ACC112 (cell line): ENCODE results near the gene ZNF3.

Experiments used
- H2AFZ ChIP-seq: fragments of 200-600 bp; sonication (generic); one replicate; pipeline ENCODE4 v1.6.0; 2017; ENCODE audit warnings: antibody characterized with exemption, low read length; ENCODE audit not compliant: unreplicated experiment
- H3K27ac ChIP-seq: fragments of 200-600 bp; sonication (generic); 2 replicates; pipeline ENCODE4 v1.5.1; 2014; ENCODE audit warnings: low read depth, mild to moderate bottlenecking, antibody characterized with exemption, low read length, moderate library complexity
- H3K27me3 ChIP-seq: fragments of 200-600 bp; sonication (generic); 2 replicates; pipeline ENCODE4 v1.6.1; 2014; ENCODE audit warnings: mild to moderate bottlenecking, antibody characterized with exemption, low read length, moderate library complexity, mixed read lengths; ENCODE audit not compliant: insufficient read depth
- H3K36me3 ChIP-seq: fragments of 200-600 bp; sonication (generic); 2 replicates; pipeline ENCODE4 v1.6.1; 2016; ENCODE audit warnings: mild to moderate bottlenecking, antibody characterized with exemption, low read length, moderate library complexity, mixed read lengths; ENCODE audit not compliant: insufficient read depth
- H3K4me1 ChIP-seq: fragments of 200-600 bp; sonication (generic); one replicate; pipeline ENCODE4 v1.6.1; 2016; ENCODE audit warnings: low read length, mixed read lengths; ENCODE audit not compliant: insufficient read depth, unreplicated experiment, control insufficient read depth
- H3K4me3 ChIP-seq: fragments of 200-600 bp; sonication (generic); 2 replicates; pipeline ENCODE4 v1.5.1; 2014; ENCODE audit warnings: mild to moderate bottlenecking, low read depth, low read length
- H3K79me2 ChIP-seq: fragments of 200-600 bp; sonication (generic); one replicate; pipeline ENCODE4 v1.6.0; 2016; ENCODE audit warnings: low read length; ENCODE audit not compliant: control insufficient read depth, unreplicated experiment, insufficient read depth

The ZNF3 gene

DNA sequence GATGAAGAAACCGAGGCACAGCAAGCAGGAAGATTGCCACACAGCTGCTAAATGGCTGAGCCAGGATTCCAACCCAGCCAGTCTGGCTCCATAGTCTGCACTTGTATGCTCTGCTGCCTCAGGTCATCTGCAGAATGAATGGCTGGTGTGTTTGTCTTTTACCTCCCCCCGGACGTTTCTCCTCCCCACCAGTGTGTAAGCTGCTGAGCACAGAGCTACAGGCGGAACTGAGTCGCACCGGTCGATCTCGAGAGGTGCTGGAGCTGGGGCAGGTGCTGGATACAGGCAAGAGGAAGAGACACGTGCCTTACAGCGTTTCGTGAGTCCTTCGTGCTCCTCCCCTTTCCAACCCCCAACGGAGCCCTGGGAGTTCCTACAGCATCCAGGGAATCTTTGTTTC lies 40.5 kb upstream of the ZNF3 start:
- H3K4me3 ChIP-seq, result no peak overlapping the region
- no peak overlapping the region for H3K27ac ChIP-seq
- no peak overlapping the region for H2AFZ ChIP-seq

DNA sequence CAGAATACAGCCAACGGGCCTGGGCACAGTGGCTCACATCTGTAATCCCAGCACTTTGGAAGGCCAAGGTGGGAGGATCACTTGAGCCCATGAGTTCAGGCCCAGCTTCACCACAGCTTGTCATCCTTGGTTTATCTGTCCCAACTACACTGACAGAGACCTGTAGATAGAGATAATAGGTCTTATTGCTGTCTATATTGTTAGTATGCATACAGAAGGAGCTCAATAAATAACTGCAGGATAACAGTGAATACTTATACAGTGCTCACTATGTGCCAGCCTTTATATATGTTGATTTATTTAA lies 39.2 kb upstream of the ZNF3 start:
- H2AFZ ChIP-seq, result no peak overlapping the region
- H3K4me3 ChIP-seq, result peak overlapping the region; percentile 89
- H3K27ac ChIP-seq, result no peak overlapping the region
- no peaks in the 10 kb centered on the region for H3K27me3 ChIP-seq
- peaks cover 11% of the 10 kb centered on the region for H3K4me1 ChIP-seq
- H3K36me3 ChIP-seq, result no peaks in the 10 kb centered on the region
- peaks cover 10% of the 10 kb centered on the region for H3K79me2 ChIP-seq

More for the DNA sequence above, 40.5 kb upstream of the ZNF3 start:
- Histone ChIP-seq H3K27me3 (no peaks in the 10 kb centered on the region), H3K4me1 (peaks cover 12% of the 10 kb centered on the region), H3K79me2 (peaks cover 16% of the 10 kb centered on the region), H3K36me3 (no peaks in the 10 kb centered on the region)

DNA sequence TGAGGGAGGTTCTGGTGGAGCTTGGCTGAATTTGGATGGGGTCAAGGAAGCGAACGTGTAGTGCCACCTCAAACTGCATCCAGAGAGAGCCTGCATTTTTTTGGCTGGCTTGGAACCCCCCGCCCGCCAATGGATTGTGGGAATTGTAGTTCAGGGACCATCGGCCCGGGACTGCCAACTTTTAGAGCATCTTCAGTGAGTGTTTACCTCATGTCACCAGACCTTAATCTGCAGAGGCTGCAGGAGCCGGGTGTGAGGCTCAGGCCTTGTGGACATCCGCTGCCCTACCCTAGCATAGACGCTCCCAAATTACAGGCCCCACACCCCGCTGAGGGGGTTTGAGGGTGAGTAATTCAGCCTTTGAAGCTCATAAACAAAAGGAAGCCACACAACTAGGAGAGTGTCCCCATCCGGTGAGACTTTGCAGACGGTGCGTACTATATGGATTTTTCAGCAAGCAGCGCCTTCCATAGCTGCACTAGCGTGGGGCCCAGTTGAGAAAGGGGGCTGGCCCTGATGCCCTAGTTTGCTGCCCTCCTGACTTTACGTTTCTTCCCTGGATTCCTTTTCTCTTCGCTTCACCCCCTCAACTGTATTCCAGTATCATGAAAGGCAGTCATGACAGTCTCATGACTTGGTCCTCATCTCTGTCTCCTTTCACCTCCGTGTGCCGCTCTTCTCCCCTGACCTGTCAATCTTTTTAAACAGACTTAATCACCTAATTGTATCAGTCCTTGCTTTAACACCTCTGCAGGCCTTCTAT lies 38.6 kb upstream of the ZNF3 start:
- H3K79me2 ChIP-seq, result peaks cover 10% of the 10 kb centered on the region
- H3K4me3 ChIP-seq, result peak overlapping the region; percentile 89
- peak overlapping the region; percentile 81 for H3K27ac ChIP-seq
- H3K4me1 ChIP-seq, result peaks cover 6% of the 10 kb centered on the region
- no peaks in the 10 kb centered on the region for H3K36me3 ChIP-seq
- peak overlapping the region; percentile 83 for H2AFZ ChIP-seq
- H3K27me3 ChIP-seq, result no peaks in the 10 kb centered on the region

DNA sequence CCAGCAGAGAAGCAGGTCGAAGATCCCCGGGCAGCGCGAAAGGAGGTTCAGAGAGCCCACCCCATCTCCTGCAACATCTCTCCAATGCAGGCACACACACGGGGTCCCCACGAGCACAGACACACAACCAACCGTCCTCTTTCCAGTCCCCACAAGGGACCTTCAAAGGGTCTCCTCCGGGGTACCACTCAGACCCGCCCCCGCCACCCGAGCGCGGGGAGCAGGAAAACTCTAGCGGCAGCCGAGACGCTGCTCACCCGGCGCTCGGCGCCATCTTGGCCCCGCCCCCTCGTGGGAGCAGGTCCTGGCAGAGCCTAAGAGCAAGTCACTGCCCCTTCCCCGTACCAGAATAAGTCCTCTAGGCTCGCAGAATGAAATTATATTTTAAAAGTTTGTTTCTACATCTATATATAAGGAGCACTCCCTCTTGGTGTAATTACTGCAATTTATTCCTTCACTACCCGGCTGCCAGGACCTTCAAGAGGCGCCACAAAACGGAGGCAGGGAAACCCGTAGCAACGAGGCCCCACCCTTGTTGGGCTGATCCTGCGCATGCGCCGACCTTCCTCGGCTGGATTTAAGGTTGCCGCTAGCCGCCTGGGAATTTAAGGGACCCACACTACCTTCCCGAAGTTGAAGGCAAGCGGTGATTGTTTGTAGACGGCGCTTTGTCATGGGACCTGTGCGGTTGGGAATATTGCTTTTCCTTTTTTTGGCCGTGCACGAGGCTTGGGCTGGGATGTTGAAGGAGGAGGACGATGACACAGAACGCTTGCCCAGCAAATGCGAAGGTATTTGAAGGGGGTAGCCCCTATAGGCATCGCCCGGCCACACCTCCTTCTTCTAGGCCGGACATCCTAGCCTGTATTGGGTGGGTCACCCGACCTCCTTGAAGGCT lies 37.8 kb upstream of the ZNF3 start, which contains the start of the genes CNPY4 and TAF6:
Gene CNPY4 (plus strand): TSS at position 563 of the 898 bp plus-strand sequence. CDS start 111 bp downstream, at position 674.
Gene TAF6 (minus strand): TSS at position 287 of the 898 bp plus-strand sequence. CDS start 5,149 bp downstream, outside the sequence.
- Histone ChIP-seq H3K4me1 (peaks cover 6% of the 10 kb centered on the region), H3K27me3 (no peaks in the 10 kb centered on the region), H3K79me2 (peaks cover 10% of the 10 kb centered on the region), H3K4me3 (peak within 1 kb of the TSS; percentile 89), H3K27ac (peak within 1 kb of the TSS; percentile 81), H2AFZ (peak within 1 kb of the TSS; percentile 83), H3K36me3 (no peaks in the 10 kb centered on the region)

DNA sequence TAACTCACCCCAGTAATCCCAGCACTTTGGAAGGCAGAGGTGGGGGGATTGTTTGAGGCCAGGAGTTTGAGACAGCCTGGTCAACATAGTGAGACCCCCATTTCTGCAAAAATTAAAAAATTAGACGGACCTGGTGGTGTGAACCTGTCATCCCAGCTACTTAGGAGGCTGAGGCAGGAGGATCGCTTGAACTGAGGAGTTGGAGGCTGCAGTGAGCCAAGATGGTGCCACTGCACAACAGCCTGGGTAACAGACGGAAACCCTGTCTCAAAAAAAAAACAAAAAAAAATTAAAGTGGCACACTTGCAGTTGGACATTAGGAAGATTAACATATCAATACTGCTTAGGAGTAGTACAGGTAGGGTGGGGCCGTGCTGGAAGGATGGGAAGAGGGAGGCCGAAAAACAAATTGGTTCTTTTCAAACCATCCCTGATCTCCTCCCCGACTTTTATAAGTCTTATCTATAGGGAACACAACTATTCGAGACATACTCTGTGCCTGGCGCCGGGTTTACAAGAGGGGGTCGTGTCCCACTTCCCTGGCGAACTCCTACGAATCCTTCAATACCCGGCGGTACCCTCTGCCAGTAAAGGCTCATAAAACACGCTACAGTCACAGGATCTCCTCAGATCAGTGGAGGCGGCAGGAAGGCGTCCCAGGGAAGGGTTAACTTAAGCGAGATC lies 37.0 kb upstream of the ZNF3 start:
- H2AFZ ChIP-seq, result peak overlapping the region; percentile 41
- H3K79me2 ChIP-seq, result peaks cover 10% of the 10 kb centered on the region
- no peaks in the 10 kb centered on the region for H3K36me3 ChIP-seq
- H3K27me3 ChIP-seq, result no peaks in the 10 kb centered on the region
- peaks cover 6% of the 10 kb centered on the region for H3K4me1 ChIP-seq
- no peak overlapping the region for H3K27ac ChIP-seq
- peak overlapping the region; percentile 89 for H3K4me3 ChIP-seq

DNA sequence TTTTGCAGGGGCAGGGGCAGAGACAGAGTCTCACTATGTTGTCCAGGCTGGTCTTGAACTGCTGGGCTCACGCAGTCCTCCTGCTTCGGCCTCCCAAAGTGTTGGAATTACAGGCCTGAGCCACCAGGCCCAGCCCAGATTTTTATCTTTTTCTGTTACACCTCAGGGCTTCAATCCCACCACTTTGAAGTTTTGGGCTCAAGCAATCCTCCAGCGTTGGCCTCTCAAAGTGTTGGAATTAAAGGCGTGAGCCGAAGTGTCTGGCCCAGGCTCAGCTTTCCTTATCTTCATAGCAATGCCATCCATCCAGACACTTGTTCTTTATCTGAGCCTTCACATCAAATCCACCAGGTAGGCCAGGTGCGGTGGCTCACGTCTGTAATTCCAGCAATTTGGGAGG lies 33.5 kb upstream of the ZNF3 start:
- no peaks in the 10 kb centered on the region for H3K27me3 ChIP-seq
- no peak overlapping the region for H3K27ac ChIP-seq
- no peaks in the 10 kb centered on the region for H3K4me1 ChIP-seq
- H3K36me3 ChIP-seq, result peaks cover 3% of the 10 kb centered on the region; the same call in 1 of the 2 replicates
- no peak overlapping the region for H3K4me3 ChIP-seq
- H3K79me2 ChIP-seq, result peaks cover 8% of the 10 kb centered on the region
- H2AFZ ChIP-seq, result no peak overlapping the region

DNA sequence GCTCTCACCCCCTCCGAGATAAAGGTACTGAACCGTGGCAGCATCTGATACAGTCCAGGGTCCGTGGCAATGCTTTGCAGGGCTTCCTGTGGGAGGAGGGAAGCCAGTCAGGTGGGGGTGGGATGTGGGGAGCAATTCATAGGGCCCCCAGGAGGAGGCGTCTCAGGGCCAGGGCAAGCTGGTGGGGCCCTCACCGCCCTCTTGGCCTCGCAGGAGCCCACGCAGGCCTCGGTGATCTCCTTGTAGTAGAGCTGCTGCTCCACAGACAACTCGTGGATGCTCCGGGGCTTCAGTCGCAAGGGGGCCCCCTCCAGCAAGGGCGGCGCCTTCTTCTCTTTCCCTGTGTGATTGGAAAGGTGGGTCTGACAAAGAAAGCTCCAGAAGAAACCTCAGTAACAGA lies 30.4 kb upstream of the ZNF3 start:
- Histone ChIP-seq H3K27ac (no peak overlapping the region), H3K79me2 (no peaks in the 10 kb centered on the region), H3K4me1 (no peaks in the 10 kb centered on the region), H2AFZ (no peak overlapping the region), H3K27me3 (no peaks in the 10 kb centered on the region), H3K4me3 (no peak overlapping the region), H3K36me3 (peaks cover 3% of the 10 kb centered on the region; the same call in 1 of the 2 replicates)

DNA sequence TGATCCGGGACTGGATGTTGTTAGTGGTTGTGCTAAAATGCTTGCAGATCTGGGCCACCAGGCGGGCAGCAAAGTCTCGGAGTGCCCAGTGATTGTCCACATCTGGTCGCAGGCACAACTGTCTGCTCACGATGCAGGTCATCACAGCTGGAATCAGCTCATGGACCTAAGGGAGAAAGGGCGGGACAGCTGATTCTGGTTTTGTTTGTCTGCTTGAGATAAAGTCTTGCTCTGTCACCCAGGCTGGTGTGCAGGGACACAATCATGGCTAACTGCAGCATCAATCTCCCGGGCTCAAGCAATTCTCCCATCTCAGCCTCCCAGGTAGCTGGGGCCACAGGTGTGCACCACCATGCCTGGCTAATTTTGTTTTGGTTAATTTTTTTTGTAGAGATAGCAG lies 29.6 kb upstream of the ZNF3 start:
- H3K36me3 ChIP-seq, result peaks cover 3% of the 10 kb centered on the region; the same call in 1 of the 2 replicates

DNA sequence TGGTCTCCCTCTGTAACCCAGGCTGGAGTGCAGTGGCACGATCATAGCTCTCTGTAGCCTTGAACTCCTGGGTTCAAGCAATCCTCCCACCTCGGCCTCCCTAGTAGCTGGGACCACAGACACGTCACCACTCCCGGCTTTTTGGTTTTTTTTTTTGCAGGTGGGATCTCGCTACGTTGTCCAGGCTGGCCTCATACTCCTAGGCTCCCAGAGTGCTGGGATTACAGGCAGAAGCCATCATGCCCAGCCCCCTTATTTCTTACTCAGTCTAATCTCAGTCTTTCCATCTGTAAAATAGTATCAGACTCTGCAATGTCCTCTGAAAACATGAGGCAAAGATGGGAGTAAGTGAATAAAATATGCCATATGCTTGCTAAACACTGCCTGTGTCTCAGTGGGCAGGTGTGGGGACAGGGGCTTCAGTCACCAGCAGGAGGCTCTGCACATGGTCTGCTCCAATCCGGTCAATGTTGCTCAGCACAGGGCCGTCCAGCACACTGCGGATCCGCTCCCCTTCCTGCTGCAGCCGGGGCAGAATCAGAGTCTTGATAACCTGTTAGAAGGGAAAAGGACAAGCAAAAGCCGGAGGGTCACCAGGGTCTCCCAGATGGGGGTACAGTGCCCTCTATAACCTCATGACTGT lies 28.1 kb upstream of the ZNF3 start:
- H3K79me2 ChIP-seq, result no peaks in the 10 kb centered on the region
- no peak overlapping the region for H3K27ac ChIP-seq
- no peak overlapping the region for H2AFZ ChIP-seq
- H3K27me3 ChIP-seq, result no peaks in the 10 kb centered on the region
- H3K4me1 ChIP-seq, result no peaks in the 10 kb centered on the region
- H3K36me3 ChIP-seq, result peaks cover 3% of the 10 kb centered on the region; the same call in 1 of the 2 replicates
- no peak overlapping the region for H3K4me3 ChIP-seq

More for the DNA sequence above, 29.6 kb upstream of the ZNF3 start:
- Histone ChIP-seq H3K27me3 (no peaks in the 10 kb centered on the region), H3K27ac (no peak overlapping the region), H3K4me1 (no peaks in the 10 kb centered on the region), H3K4me3 (no peak overlapping the region), H2AFZ (no peak overlapping the region), H3K79me2 (no peaks in the 10 kb centered on the region)

DNA sequence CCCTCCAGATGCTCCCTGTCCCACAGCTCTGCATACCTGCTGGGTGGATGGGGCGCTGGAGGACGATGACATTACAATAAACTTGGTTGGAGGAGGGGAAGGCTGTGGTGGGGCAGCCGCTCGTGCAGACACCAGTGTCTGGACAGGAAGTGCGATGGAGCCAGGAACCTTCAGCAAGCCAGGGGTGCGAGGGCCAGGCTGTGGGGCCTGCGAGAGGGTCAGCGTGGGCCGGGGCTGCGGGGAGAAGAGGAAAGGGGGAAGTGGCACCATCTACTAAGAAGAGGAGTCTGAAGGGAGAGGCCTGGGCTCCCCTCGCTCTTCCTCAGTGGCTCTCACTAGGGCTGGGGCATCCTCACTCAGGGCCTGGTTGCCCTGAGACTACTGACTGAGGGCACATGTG lies 26.4 kb upstream of the ZNF3 start:
- H3K4me1 ChIP-seq, result no peaks in the 10 kb centered on the region
- peaks cover 3% of the 10 kb centered on the region; the same call in 1 of the 2 replicates for H3K36me3 ChIP-seq

More for the DNA sequence above, 26.4 kb upstream of the ZNF3 start:
- Histone ChIP-seq H2AFZ (no peak overlapping the region), H3K27me3 (no peaks in the 10 kb centered on the region), H3K4me3 (no peak overlapping the region), H3K27ac (no peak overlapping the region), H3K79me2 (no peaks in the 10 kb centered on the region)
